Kidney (tissue), 14 donors: ENCODE data around the gene STX1B. TPM values are rescaled to one million over a fixed set of nuclear protein-coding genes. Genes with fewer than 3 reads are reported as not detected.

ENCODE experiments used
- DNase-seq, 5 donors: peaks; one replicate each; pipeline ENCODE4 v3.0.0-alpha.2; 2013 to 2020
- FAIRE-seq: peaks from 2 replicates; lab custom pipeline; 2012; peaks lifted over from hg19 to GRCh38; lab: Jason Lieb, UNC
- H3K27ac ChIP-seq, 2 donors: one replicate each; pipeline ENCODE4 v1.7.0; 2013; ENCODE audit warnings: low read depth in 2 of 2, low read length in 2 of 2, inconsistent platforms in 1 of 2
- H3K27me3 ChIP-seq: one replicate; pipeline ENCODE4 v1.7.1; 2013; ENCODE audit warnings: low read length, inconsistent platforms; ENCODE audit not compliant: control insufficient read depth, insufficient read depth
- H3K36me3 ChIP-seq, 3 donors: one replicate each; pipeline versions ENCODE4 v1.7.0 to v1.7.1; 2013; ENCODE audit warnings: low read length in 3 of 3, control low read depth in 1 of 3, inconsistent platforms in 1 of 3; ENCODE audit not compliant: insufficient read depth in 3 of 3, control insufficient read depth in 2 of 3
- H3K4me1 ChIP-seq, 3 donors: one replicate each; pipeline versions ENCODE4 v1.7.0 to v1.7.1; 2013; ENCODE audit warnings: low read length in 3 of 3, inconsistent platforms in 1 of 3, low read depth in 1 of 3; ENCODE audit not compliant: control insufficient read depth in 2 of 3, insufficient read depth in 2 of 3
- H3K4me3 ChIP-seq, 3 donors: one replicate each; pipeline versions ENCODE4 v1.7.0 to v1.8.1; 2013; ENCODE audit warnings: low read length in 3 of 3, control low read depth in 1 of 3, inconsistent platforms in 1 of 3
- H3K9ac ChIP-seq, 3 donors: one replicate each; pipeline versions ENCODE4 v1.7.0 to v1.7.1; 2013; ENCODE audit warnings: low read length in 3 of 3, control low read depth in 1 of 3, inconsistent platforms in 1 of 3
- H3K9me3 ChIP-seq, 3 donors: one replicate each; pipeline versions ENCODE4 v1.7.0 to v1.7.1; 2013; ENCODE audit warnings: low read length in 3 of 3, control low read depth in 1 of 3, inconsistent platforms in 1 of 3; ENCODE audit not compliant: control insufficient read depth in 2 of 3, insufficient read depth in 1 of 3
- intact Hi-C: fragments of 100-400 bp; cut with DNase I; formaldehyde crosslinking; loops from one replicate; pipeline ENCODE4 v1.11.1; 2022
- polyA plus RNA-seq: library from polyadenylated mRNA; stranded (reverse); fragments of 350-450 nt; fragmentation: Illumina TruSeq; extraction: RNeasy Lipid Tissue Mini Kit (QIAGEN cat#74804); gene quantifications from one replicate; pipeline ENCODE4 v1.2.3, GENCODE V29; 2014; ENCODE audit warnings: low read depth, low replicate concordance; ENCODE audit not compliant: insufficient read depth
- total RNA-seq: library from RNA; stranded (reverse); fragmentation: NEBNext Ultra II Directional; extraction: Animal tissue kit (Norgen Biotek cat#: 25700); gene quantifications from one replicate; pipeline ENCODE4 v1.2.1, GENCODE V29; 2021
- TF ChIP-seq, protein P1 (sequence below): IDR thresholded peaks from 3 replicates; pipeline ENCODE4 v1.5.1; 2012; ENCODE audit warnings: mild to moderate bottlenecking, moderate library complexity, borderline replicate concordance; ENCODE audit not compliant: insufficient read depth; ENCODE audit errors: extremely low read depth
- donor health status: control.
- donor health status: control.
- donor health status: control.
- donor health status: control.
- donor health status: control.
- donor health status: DM: yes; HTN: yes; CAD: no.
- donor health status: Normal renal cell carcinoma (clear cell type).

The STX1B gene
- total and polyA plus RNA-seq, 2 donors from 2014 or later: 0.22 to 1.7 TPM

DNA sequence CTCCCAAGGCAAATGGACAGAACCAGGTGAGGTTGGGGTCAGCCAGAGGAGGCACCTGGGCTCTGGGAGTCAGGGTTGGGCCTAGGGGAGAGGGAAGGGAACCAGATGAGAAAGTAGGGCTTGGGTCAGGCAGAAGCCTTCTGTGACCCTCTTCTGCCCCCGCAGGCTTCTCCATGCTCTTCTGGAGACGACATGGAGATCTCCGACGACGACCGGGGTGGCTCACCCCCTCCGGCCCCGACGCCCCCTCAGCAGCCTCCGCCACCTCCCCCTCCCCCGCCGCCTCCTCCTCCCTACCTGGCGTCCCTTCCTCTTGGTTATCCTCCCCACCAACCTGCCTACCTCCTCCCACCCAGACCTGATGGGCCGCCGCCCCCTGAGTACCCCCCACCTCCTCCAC is 45.0 kb downstream of the STX1B start:
- intact Hi-C loops: no loop called here
- H3K27me3 ChIP-seq: no peaks in the 10 kb centered on the region
- TF ChIP-seq, protein P1, sequence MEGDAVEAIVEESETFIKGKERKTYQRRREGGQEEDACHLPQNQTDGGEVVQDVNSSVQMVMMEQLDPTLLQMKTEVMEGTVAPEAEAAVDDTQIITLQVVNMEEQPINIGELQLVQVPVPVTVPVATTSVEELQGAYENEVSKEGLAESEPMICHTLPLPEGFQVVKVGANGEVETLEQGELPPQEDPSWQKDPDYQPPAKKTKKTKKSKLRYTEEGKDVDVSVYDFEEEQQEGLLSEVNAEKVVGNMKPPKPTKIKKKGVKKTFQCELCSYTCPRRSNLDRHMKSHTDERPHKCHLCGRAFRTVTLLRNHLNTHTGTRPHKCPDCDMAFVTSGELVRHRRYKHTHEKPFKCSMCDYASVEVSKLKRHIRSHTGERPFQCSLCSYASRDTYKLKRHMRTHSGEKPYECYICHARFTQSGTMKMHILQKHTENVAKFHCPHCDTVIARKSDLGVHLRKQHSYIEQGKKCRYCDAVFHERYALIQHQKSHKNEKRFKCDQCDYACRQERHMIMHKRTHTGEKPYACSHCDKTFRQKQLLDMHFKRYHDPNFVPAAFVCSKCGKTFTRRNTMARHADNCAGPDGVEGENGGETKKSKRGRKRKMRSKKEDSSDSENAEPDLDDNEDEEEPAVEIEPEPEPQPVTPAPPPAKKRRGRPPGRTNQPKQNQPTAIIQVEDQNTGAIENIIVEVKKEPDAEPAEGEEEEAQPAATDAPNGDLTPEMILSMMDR: no peak
- FAIRE-seq (no peak), DNase-seq (no peak)
- H3K4me1 ChIP-seq: no peaks in the 10 kb centered on the region
- no peak overlapping the region for H3K27ac ChIP-seq
- no peaks in the 10 kb centered on the region for H3K9me3 ChIP-seq
- H3K9ac ChIP-seq: no peak overlapping the region
- no peak overlapping the region for H3K4me3 ChIP-seq
- peaks cover 8 to 54% (median 27%) of the 10 kb centered on the region in 3 donors for H3K36me3 ChIP-seq

DNA sequence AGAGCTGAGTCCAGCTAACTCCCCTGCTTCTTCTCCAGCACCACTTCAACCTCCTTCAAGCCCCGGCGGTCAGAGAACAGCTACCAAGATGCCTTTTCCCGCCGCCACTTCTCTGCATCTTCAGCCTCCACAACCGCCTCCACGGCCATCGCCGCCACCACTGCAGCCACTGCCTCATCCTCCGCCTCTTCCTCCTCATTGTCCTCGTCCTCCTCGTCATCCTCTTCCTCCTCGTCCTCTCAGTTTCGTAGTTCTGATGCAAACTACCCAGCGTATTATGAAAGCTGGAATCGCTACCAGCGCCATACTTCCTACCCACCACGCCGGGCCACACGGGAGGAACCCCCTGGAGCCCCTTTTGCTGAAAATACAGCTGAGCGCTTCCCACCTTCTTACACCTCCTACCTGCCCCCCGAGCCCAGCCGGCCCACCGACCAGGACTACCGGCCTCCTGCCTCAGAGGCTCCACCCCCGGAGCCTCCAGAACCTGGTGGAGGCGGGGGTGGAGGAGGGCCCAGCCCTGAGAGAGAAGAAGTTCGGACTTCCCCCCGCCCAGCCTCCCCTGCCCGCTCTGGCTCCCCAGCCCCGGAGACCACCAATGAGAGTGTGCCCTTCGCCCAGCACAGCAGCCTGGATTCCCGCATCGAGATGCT is 45.7 kb downstream of the STX1B start:
- Histone ChIP-seq H3K9ac (no peak overlapping the region), H3K4me1 (no peaks in the 10 kb centered on the region), H3K9me3 (no peaks in the 10 kb centered on the region), H3K4me3 (no peak overlapping the region), H3K36me3 (peaks cover 11 to 60% (median 33%) of the 10 kb centered on the region in 3 donors), H3K27ac (no peak overlapping the region), H3K27me3 (no peaks in the 10 kb centered on the region)
- TF ChIP-seq, protein P1: no peak
- DNase-seq: no peak
- no peak for FAIRE-seq
- intact Hi-C loops: no loop called here

GRCh38 chr16:30963925-30964511 is 46.4 kb downstream of the STX1B start:
- peaks cover 0 to 3% (median under 1%) of the 10 kb centered on the region in 3 donors for H3K4me1 ChIP-seq
- DNase-seq: no peak
- H3K4me3 ChIP-seq: no peak overlapping the region
- peaks cover 11 to 60% (median 32%) of the 10 kb centered on the region in 3 donors for H3K36me3 ChIP-seq
- no peak overlapping the region for H3K27ac ChIP-seq
- TF ChIP-seq, protein P1: no peak
- no peak for FAIRE-seq
- intact Hi-C loops: no loop called here
- no peak overlapping the region for H3K9ac ChIP-seq
- no peaks in the 10 kb centered on the region for H3K27me3 ChIP-seq
- H3K9me3 ChIP-seq: no peaks in the 10 kb centered on the region
